Measurements from ENCODE around the gene PRDM5. TPM values are rescaled to one million over a fixed set of nuclear protein-coding genes. Genes with fewer than 3 reads are reported as not detected.

Gene PRDM5
- total RNA-seq, 4 donors from 2014 or later: 17.7 to 49.9 (median 44.6) TPM

DNA sequence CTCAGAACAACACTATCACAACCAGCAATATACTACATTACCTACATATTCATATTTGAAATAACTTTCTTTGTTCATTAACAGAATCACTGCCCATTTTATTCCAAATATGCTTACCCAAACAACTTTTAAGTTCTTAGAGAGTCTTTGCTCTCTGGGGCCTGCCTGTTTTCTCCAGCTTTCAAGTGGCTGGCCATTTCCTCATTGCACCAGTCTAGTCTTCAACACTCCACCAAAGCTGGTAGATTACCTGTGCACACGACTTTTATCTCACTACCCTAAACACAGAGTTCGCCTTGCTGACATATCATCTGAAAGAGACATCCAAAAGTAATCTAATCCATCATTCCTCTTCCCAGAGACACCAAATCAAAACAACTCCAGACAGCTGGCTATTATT lies 66.2 kb downstream of the PRDM5 start:
- no peak overlapping the region for H3K27ac ChIP-seq
- intact Hi-C loops (cut with DNase I): no loop called here
- H3K36me3 ChIP-seq: no peaks in the 10 kb centered on the region
- H3K9me3 ChIP-seq: no peaks in the 10 kb centered on the region
- WGBS, 2 donors: 76 to 81% methylated on average over 2 of the region's 2 CpGs
- no peak overlapping the region for H3K4me3 ChIP-seq (replicated peaks in 1 of 3)
- H3K4me1 ChIP-seq: no peaks in the 10 kb centered on the region
- no peaks in the 10 kb centered on the region for H3K27me3 ChIP-seq
- no peak for TF ChIP-seq POLR2A (IDR thresholded peaks at IDR 0.05)
- TF ChIP-seq, protein P1, sequence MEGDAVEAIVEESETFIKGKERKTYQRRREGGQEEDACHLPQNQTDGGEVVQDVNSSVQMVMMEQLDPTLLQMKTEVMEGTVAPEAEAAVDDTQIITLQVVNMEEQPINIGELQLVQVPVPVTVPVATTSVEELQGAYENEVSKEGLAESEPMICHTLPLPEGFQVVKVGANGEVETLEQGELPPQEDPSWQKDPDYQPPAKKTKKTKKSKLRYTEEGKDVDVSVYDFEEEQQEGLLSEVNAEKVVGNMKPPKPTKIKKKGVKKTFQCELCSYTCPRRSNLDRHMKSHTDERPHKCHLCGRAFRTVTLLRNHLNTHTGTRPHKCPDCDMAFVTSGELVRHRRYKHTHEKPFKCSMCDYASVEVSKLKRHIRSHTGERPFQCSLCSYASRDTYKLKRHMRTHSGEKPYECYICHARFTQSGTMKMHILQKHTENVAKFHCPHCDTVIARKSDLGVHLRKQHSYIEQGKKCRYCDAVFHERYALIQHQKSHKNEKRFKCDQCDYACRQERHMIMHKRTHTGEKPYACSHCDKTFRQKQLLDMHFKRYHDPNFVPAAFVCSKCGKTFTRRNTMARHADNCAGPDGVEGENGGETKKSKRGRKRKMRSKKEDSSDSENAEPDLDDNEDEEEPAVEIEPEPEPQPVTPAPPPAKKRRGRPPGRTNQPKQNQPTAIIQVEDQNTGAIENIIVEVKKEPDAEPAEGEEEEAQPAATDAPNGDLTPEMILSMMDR (IDR thresholded peaks at IDR 0.05): no peak
- DNase-seq: no peak

- no peak overlapping the region for H3K27ac ChIP-seq
- TF ChIP-seq, protein P1 (IDR thresholded peaks at IDR 0.05): no peak
- TF ChIP-seq POLR2A (IDR thresholded peaks at IDR 0.05): no peak
- no peaks in the 10 kb centered on the region for H3K9me3 ChIP-seq
- H3K4me1 ChIP-seq: no peaks in the 10 kb centered on the region
- H3K36me3 ChIP-seq: no peaks in the 10 kb centered on the region
- no peak overlapping the region for H3K4me3 ChIP-seq (replicated peaks in 1 of 3)
- H3K27me3 ChIP-seq: no peaks in the 10 kb centered on the region
- no peak for DNase-seq
- 88 to 95% methylated on average over 2 of the region's 2 CpGs for WGBS, 2 donors
- intact Hi-C loops (cut with DNase I): no loop called here
Measured at GRCh38 chr4:120855307-120856001, 67.1 kb downstream of the PRDM5 start.

- intact Hi-C loops (cut with DNase I): no loop called here
- H3K4me1 ChIP-seq: no peaks in the 10 kb centered on the region
- H3K27me3 ChIP-seq: no peaks in the 10 kb centered on the region
- H3K9me3 ChIP-seq: no peaks in the 10 kb centered on the region
- no peak for DNase-seq
- no peak overlapping the region for H3K4me3 ChIP-seq (replicated peaks in 1 of 3)
- WGBS, 2 donors: 71 to 74% methylated on average over 7 of the region's 7 CpGs
- H3K36me3 ChIP-seq: no peaks in the 10 kb centered on the region
- H3K27ac ChIP-seq: no peak overlapping the region
- TF ChIP-seq, protein P1 (IDR thresholded peaks at IDR 0.05): no peak
- TF ChIP-seq POLR2A (IDR thresholded peaks at IDR 0.05): no peak
Measured at GRCh38 chr4:120853161-120853935, 69.2 kb downstream of the PRDM5 start.

DNA sequence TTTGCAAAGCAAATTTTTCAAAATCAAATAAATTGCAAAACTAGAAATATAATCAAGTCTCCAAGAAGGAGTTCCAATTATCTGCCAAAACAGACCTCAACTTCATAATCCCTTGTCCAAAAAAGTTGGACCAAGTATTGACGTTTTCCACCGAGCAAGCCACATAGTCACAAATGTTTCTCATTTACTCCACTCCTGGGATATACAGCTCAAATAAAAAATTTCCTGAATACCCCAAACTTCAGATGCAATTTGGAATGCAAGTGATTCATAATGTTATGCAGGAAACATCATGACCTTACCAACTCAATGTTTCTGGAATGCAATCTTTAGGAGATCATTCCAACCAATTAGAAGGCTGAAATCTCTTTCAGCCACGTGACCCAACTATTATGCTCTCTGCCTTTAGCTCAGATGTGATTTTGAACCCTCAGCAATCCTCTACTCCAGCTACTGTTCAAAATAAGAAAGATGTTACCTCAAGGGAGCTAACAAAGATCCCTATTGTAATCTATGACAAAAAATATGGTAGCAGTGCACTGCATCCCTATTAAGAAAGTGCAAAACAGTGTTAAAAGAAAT lies 72.4 kb downstream of the PRDM5 start:
- H3K27ac ChIP-seq: no peak overlapping the region
- DNase-seq: no peak
- no peaks in the 10 kb centered on the region for H3K9me3 ChIP-seq
- H3K4me1 ChIP-seq: no peaks in the 10 kb centered on the region
- no peaks in the 10 kb centered on the region for H3K36me3 ChIP-seq
- whole genome bisulfite sequencing, 2 donors: 68 to 87% methylated on average over 3 of the region's 3 CpGs
- intact Hi-C loops (cut with DNase I): no loop called here
- TF ChIP-seq, protein P1 (IDR thresholded peaks at IDR 0.05): no peak
- no peak overlapping the region for H3K4me3 ChIP-seq (replicated peaks in 1 of 3)
- no peaks in the 10 kb centered on the region for H3K27me3 ChIP-seq

Data from thyroid gland (tissue), 4 donors.